Uterus (tissue), 4 donors: ENCODE measurements around the gene GPR160. TPM values are rescaled to one million over a fixed set of nuclear protein-coding genes. Genes with fewer than 3 reads are reported as not detected.

ENCODE experiments used
- DNase-seq, 2 donors: peaks; one replicate each; pipeline ENCODE4 v3.0.0-alpha.2; 2019 to 2020
- H3K27ac ChIP-seq, 2 donors: fragments of 200-600 bp; sonication (generic); 1 replicate in 1 of 2; 2 replicates in 1 of 2; pipeline ENCODE4 v1.5.1; 2016 to 2018
- H3K27me3 ChIP-seq, 2 donors: fragments of 200-600 bp; sonication (generic); one replicate each; pipeline ENCODE4 v1.5.1; 2018 to 2019; ENCODE audit warnings: control low read depth in 1 of 2
- H3K36me3 ChIP-seq, 2 donors: fragments of 200-600 bp; sonication (generic); one replicate each; pipeline ENCODE4 v1.5.1; 2019; ENCODE audit warnings: control low read depth in 1 of 2
- H3K4me1 ChIP-seq, 2 donors: fragments of 200-600 bp; sonication (generic); one replicate each; pipeline ENCODE4 v1.5.1; 2018 to 2019; ENCODE audit warnings: control low read depth in 1 of 2
- H3K4me3 ChIP-seq, 2 donors: fragments of 200-600 bp; sonication (generic); 1 replicate in 1 of 2; 2 replicates in 1 of 2; pipeline ENCODE4 v1.5.1; 2018 to 2019; ENCODE audit warnings: mild to moderate bottlenecking in 1 of 2
- H3K9me3 ChIP-seq, 2 donors: fragments of 200-600 bp; sonication (generic); one replicate each; pipeline ENCODE4 v1.5.1; 2019; ENCODE audit warnings: control low read depth in 1 of 2
- CTCF ChIP-seq, 4 experiments: fragments of 200-600 bp in 2 of 4; fragments of 450-650 bp in 2 of 4; sonication (generic) in 2 of 4; IDR thresholded peaks; one replicate each; pipeline ENCODE4 v1.5.1; 2016 to 2019; ENCODE audit warnings: antibody characterized with exemption in 4 of 4, mild to moderate bottlenecking in 2 of 4, moderate library complexity in 1 of 4
- POLR2A ChIP-seq, 2 donors: fragments of 450-650 bp; IDR thresholded peaks; one replicate each; pipeline ENCODE4 v1.6.1; 2016; ENCODE audit warnings: antibody characterized with exemption in 2 of 2, mild to moderate bottlenecking in 1 of 2, moderate library complexity in 1 of 2
- intact Hi-C: fragments of 100-400 bp; cut with DNase I; formaldehyde crosslinking; loops from one replicate; pipeline ENCODE4 v1.15.1; 2023; ENCODE audit warnings: low total_unique reads
- total RNA-seq, 4 donors: library from RNA; depleted of rRNA in 3 of 4; stranded (reverse); fragments of >200 nt in 3 of 4; gene quantifications; one replicate each; pipeline versions ENCODE4 v1.1.0 to v1.2.4, GENCODE V29; 2014 to 2023
- donor health status: DM: yes; HTN: yes; CAD: no.

The GPR160 gene
- total RNA-seq, 4 donors from 2014 or later = 2.6 to 21.0 (median 8.6) TPM; not detected in 1

- intact Hi-C loops = no loop called here
- no peak overlapping the region for H3K4me3 ChIP-seq
- TF ChIP-seq POLR2A (IDR thresholded peaks at IDR 0.05) (no peak), CTCF (IDR thresholded peaks at IDR 0.05) (no peak)
- no peaks in the 10 kb centered on the region for H3K36me3 ChIP-seq
- no peaks in the 10 kb centered on the region for H3K27me3 ChIP-seq
- no peaks in the 10 kb centered on the region for H3K4me1 ChIP-seq
- no peaks in the 10 kb centered on the region for H3K9me3 ChIP-seq
- no peak overlapping the region for H3K27ac ChIP-seq
- no peak for DNase-seq
Observed at GRCh38 chr3:170055209-170055608, 17.4 kb downstream of the GPR160 start.

GRCh38 chr3:170056710-170057454 is 19.1 kb downstream of the GPR160 start:
- no peak for DNase-seq
- no peak overlapping the region for H3K4me3 ChIP-seq
- intact Hi-C loops = no loop called here
- no peaks in the 10 kb centered on the region for H3K4me1 ChIP-seq
- no peaks in the 10 kb centered on the region for H3K36me3 ChIP-seq
- TF ChIP-seq CTCF (IDR thresholded peaks at IDR 0.05) (no peak), POLR2A (IDR thresholded peaks at IDR 0.05) (no peak)
- H3K27me3 ChIP-seq = no peaks in the 10 kb centered on the region
- H3K27ac ChIP-seq = no peak overlapping the region
- H3K9me3 ChIP-seq = no peaks in the 10 kb centered on the region

- Histone ChIP-seq H3K9me3 (no peaks in the 10 kb centered on the region), H3K27ac (no peak overlapping the region), H3K4me3 (no peak overlapping the region), H3K4me1 (no peaks in the 10 kb centered on the region), H3K36me3 (no peaks in the 10 kb centered on the region), H3K27me3 (no peaks in the 10 kb centered on the region)
- no peak for DNase-seq
- intact Hi-C loops = no loop called here
- TF ChIP-seq POLR2A (IDR thresholded peaks at IDR 0.05) (no peak), CTCF (IDR thresholded peaks at IDR 0.05) (no peak)
Observed at GRCh38 chr3:170057550-170057949, 19.8 kb downstream of the GPR160 start.

- Histone ChIP-seq H3K4me1 (no peaks in the 10 kb centered on the region), H3K27ac (no peak overlapping the region), H3K4me3 (no peak overlapping the region), H3K9me3 (no peaks in the 10 kb centered on the region), H3K27me3 (no peaks in the 10 kb centered on the region), H3K36me3 (no peaks in the 10 kb centered on the region)
- TF ChIP-seq POLR2A (IDR thresholded peaks at IDR 0.05) (no peak), CTCF (IDR thresholded peaks at IDR 0.05) (no peak)
- intact Hi-C loops = no loop called here
- DNase-seq = no peak
Observed at GRCh38 chr3:170058127-170058526, 20.3 kb downstream of the GPR160 start.

GRCh38 chr3:170059447-170059846 is 21.7 kb downstream of the GPR160 start:
- intact Hi-C loops = no loop called here
- H3K4me1 ChIP-seq = no peaks in the 10 kb centered on the region
- H3K36me3 ChIP-seq = no peaks in the 10 kb centered on the region
- TF ChIP-seq POLR2A (IDR thresholded peaks at IDR 0.05) (no peak), CTCF (IDR thresholded peaks at IDR 0.05) (no peak)
- H3K27me3 ChIP-seq = no peaks in the 10 kb centered on the region
- no peaks in the 10 kb centered on the region for H3K9me3 ChIP-seq
- DNase-seq = no peak
- H3K4me3 ChIP-seq = no peak overlapping the region
- H3K27ac ChIP-seq = no peak overlapping the region
